ENCODE data around the gene CST3. TPM values are rescaled to one million over a fixed set of nuclear protein-coding genes. Genes with fewer than 3 reads are reported as not detected.
A peak's percentile ranks its signal among the peaks of the same experiment; 100 is the strongest.
"Not testable (repeated sequence)": the region's sequence is repeated elsewhere in the genome, so short reads cannot be mapped to it uniquely, and the experiment has no call there.

CST3 gene, protein sequence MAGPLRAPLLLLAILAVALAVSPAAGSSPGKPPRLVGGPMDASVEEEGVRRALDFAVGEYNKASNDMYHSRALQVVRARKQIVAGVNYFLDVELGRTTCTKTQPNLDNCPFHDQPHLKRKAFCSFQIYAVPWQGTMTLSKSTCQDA
- 231 TPM for total RNA-seq
- polyA plus RNA-seq: 465 TPM
- long read RNA-seq, donor 1, transcript CST3-201 (3 exons, 873 nt): major isoform, 36 of 36 reads
- long read RNA-seq, donor 1, partial matches to known transcripts: 0 of 36 reads
- long read RNA-seq, donor 1, other reads (novel, unspliced or antisense): 0 of 36 reads
- long read RNA-seq, donor 2, transcript CST3-201 (3 exons, 873 nt): major isoform, 550 of 736 reads
- long read RNA-seq, donor 2, partial matches to known transcripts: 162 of 736 reads
- long read RNA-seq, donor 2, other reads (novel, unspliced or antisense): 24 of 736 reads
- long read RNA-seq, donor 3, transcript CST3-201 (3 exons, 873 nt): major isoform, 369 of 513 reads
- long read RNA-seq, donor 3, partial matches to known transcripts: 130 of 513 reads
- long read RNA-seq, donor 3, other reads (novel, unspliced or antisense): 13 of 513 reads
- long read RNA-seq, donor 4, transcript CST3-201 (3 exons, 873 nt): major isoform, 221 of 304 reads
- long read RNA-seq, donor 4, partial matches to known transcripts: 75 of 304 reads
- long read RNA-seq, donor 4, other reads (novel, unspliced or antisense): 8 of 304 reads
- long read RNA-seq, donor 5, transcript CST3-201 (3 exons, 873 nt): major isoform, 552 of 769 reads
- long read RNA-seq, donor 5, partial matches to known transcripts: 193 of 769 reads
- long read RNA-seq, donor 5, other reads (novel, unspliced or antisense): 24 of 769 reads
- long read RNA-seq, donor 6, transcript CST3-201 (3 exons, 873 nt): major isoform, 259 of 335 reads
- long read RNA-seq, donor 6, partial matches to known transcripts: 70 of 335 reads
- long read RNA-seq, donor 6, other reads (novel, unspliced or antisense): 5 of 335 reads
- long read RNA-seq, donor 7, transcript CST3-201 (3 exons, 873 nt): major isoform, 366 of 453 reads
- long read RNA-seq, donor 7, partial matches to known transcripts: 66 of 453 reads
- long read RNA-seq, donor 7, other reads (novel, unspliced or antisense): 19 of 453 reads
- long read RNA-seq, donor 8, transcript CST3-201 (3 exons, 873 nt): major isoform, 163 of 214 reads
- long read RNA-seq, donor 8, partial matches to known transcripts: 51 of 214 reads
- long read RNA-seq, donor 8, other reads (novel, unspliced or antisense): 0 of 214 reads
- long read RNA-seq, donor 9, transcript CST3-201 (3 exons, 873 nt): major isoform, 163 of 208 reads
- long read RNA-seq, donor 9, partial matches to known transcripts: 37 of 208 reads
- long read RNA-seq, donor 9, other reads (novel, unspliced or antisense): 8 of 208 reads
- long read RNA-seq, donor 10, transcript CST3-201 (3 exons, 873 nt): major isoform, 240 of 305 reads
- long read RNA-seq, donor 10, partial matches to known transcripts: 58 of 305 reads
- long read RNA-seq, donor 10, other reads (novel, unspliced or antisense): 7 of 305 reads

DNA sequence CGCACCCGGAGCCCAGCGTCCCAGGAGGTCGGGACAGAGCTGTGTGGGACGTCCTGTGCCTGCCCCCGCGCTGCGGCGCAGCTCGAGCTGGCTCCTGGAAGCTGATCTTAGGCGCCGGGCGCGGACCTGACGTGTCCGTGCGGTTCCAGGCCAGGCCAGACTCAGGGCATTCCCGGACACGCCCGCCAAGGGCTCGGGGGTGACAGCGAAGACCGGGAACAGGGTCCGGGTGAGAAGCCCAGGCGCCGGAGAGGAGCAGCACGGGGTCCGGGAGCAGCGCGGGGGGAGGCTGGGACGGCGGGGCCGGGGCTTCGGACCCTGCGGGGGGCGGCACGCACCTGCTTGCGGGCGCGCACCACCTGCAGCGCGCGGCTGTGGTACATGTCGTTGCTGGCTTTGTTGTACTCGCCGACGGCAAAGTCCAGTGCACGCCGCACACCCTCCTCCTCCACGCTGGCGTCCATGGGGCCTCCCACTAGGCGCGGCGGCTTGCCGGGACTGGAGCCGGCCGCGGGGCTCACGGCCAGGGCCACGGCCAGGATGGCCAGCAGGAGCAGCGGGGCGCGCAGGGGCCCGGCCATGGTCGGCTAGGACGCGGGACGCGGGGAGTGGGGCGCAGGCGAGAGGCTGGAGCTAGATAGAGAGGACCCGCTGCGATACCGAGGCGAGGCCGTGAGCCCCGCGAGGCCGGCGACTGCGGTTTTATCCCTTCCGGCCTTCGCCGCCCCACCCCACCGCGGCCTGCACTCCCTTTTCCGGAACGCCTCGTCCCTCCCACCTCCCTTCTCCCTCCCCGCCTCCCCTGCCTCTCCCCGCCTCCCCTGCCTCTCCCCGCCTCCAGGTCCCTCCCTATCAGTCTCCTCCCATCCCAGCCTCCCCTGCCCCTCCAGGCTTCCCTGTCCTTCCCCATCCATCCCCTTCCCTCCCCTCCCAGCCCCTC is at the start of gene CST3:
TSS of gene CST3 (minus strand) at position 674 of the 940 bp plus-strand sequence. CDS start at position 581, 93 bp downstream.
- 3% methylated on average over 91 of the region's 92 CpGs for WGBS
- Histone ChIP-seq H3K36me3 (ENCODE audit: control insufficient read depth in 2 of 2, insufficient read depth in 2 of 2, low read length in 1 of 2) (peaks cover 0 to 3% of the 10 kb centered on the region in 2 donors), H3K4me3 (ENCODE audit: low read length in 2 of 2) (peak within 1 kb of the TSS; percentile 51 to 68), H3K9me3 (ENCODE audit: control insufficient read depth in 2 of 2, insufficient read depth in 1 of 2, low read length in 1 of 2) (no peaks in the 10 kb centered on the region), H3K4me1 (ENCODE audit: control insufficient read depth in 2 of 2, insufficient read depth in 2 of 2, low read length in 2 of 2) (peaks cover 16 to 46% of the 10 kb centered on the region in 2 donors), H3K27me3 (ENCODE audit: control insufficient read depth in 2 of 2, insufficient read depth in 1 of 2, low read length in 1 of 2) (peaks cover 4 to 9% of the 10 kb centered on the region in 2 donors), H3K27ac (ENCODE audit: low read depth in 1 of 2, low read length in 1 of 2) (peak within 1 kb of the TSS in 1 of 2 donors; percentile 89)
- peak in 6 of 9 donors; percentile 19 to 65 (median 48) for DNase-seq (ENCODE audit: low read depth in 6 of 9, low spot score in 9 of 9)

DNA sequence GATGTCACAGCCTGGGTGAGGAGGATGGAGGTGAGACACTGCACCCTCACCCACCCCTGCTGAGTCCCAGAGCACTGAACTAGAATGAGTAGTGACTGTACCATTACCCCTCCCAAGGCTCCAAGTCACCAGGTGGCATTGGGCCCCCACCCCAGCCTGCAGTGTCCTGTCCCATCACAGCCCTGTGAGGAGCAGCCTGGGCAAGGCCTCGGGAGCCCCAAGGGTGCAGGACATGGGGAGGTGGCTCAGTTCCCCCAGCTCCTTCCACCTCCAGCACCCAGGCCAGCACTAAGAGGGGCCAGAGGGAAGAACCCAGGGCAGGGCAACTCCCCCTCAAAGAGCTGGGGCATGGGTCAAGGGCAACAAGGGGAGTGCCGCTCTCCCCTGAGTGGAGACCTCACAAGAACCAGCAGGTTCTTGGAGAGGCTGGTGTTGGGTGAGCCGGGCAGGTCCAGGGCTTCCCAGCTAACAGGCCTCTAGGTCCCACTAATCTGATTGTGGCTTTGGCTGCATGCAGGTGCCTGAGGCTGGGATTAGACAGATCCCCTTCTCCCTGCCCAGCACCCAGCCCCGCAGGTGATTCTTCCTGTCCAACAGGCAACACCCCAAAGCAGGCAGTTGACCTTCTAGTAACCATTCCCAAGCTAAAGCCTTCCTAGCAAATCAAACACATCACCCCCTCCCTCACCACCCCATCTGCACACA is 48.4 kb upstream of the CST3 start:
- Histone ChIP-seq H3K4me3 (ENCODE audit: low read length in 2 of 2) (no peak overlapping the region), H3K27me3 (ENCODE audit: control insufficient read depth in 2 of 2, insufficient read depth in 1 of 2, low read length in 1 of 2) (no peaks in the 10 kb centered on the region), H3K36me3 (ENCODE audit: control insufficient read depth in 2 of 2, insufficient read depth in 2 of 2, low read length in 1 of 2) (no peaks in the 10 kb centered on the region), H3K9me3 (ENCODE audit: control insufficient read depth in 2 of 2, insufficient read depth in 1 of 2, low read length in 1 of 2) (no peaks in the 10 kb centered on the region), H3K4me1 (ENCODE audit: control insufficient read depth in 2 of 2, insufficient read depth in 2 of 2, low read length in 2 of 2) (no peaks in the 10 kb centered on the region), H3K27ac (ENCODE audit: low read depth in 1 of 2, low read length in 1 of 2) (no peak overlapping the region)
- 93% methylated on average over 4 of the region's 4 CpGs for WGBS
- no peak for DNase-seq (ENCODE audit: low read depth in 6 of 9, low spot score in 9 of 9)

DNA sequence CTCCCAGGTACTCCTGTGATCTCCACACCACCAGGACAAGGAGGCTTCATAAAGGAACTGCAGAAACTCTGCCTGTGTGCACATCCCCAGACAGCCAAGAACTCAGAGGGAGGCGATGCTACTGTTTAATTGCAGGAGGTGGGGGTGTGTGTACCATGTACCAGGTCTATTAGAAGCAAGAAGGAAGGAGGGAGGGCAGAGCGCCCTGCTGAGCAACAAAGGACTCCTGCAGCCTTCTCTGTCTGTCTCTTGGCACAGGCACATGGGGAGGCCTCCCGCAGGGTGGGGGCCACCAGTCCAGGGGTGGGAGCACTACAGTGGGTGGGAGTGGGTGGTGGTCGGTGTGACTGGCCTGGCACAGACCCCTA is 47.8 kb upstream of the CST3 start:
- not testable (repeated sequence) for H3K27me3 ChIP-seq (ENCODE audit: control insufficient read depth in 2 of 2, insufficient read depth in 1 of 2, low read length in 1 of 2); H3K4me3 ChIP-seq (ENCODE audit: low read length in 2 of 2); DNase-seq (ENCODE audit: low read depth in 6 of 9, low spot score in 9 of 9); H3K36me3 ChIP-seq (ENCODE audit: control insufficient read depth in 2 of 2, insufficient read depth in 2 of 2, low read length in 1 of 2); H3K9me3 ChIP-seq (ENCODE audit: control insufficient read depth in 2 of 2, insufficient read depth in 1 of 2, low read length in 1 of 2); H3K4me1 ChIP-seq (ENCODE audit: control insufficient read depth in 2 of 2, insufficient read depth in 2 of 2, low read length in 2 of 2); H3K27ac ChIP-seq (ENCODE audit: low read depth in 1 of 2, low read length in 1 of 2)
- 94% methylated on average over 4 of the region's 4 CpGs for WGBS

DNA sequence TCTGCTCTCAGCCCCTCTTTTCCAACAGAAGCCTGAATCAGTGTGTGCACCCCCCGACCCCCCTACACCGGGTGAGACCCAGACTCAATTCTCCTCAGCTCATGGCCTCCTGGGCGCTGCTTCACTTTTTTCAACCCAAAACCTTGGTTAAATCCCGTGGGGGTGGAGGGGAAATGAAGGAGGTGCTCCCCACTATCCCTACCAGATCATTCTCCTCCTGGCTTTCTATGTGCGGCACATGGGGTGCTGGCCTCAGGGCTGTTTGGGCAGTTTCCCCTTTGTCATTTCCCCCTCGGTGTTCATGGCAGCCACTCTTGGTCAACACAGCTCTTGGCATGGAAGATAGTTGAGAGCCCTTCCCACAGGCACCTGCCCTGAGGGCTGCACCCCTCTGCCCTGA is 46.5 kb upstream of the CST3 start:
- Histone ChIP-seq H3K27me3 (ENCODE audit: control insufficient read depth in 2 of 2, insufficient read depth in 1 of 2, low read length in 1 of 2) (no peaks in the 10 kb centered on the region), H3K36me3 (ENCODE audit: control insufficient read depth in 2 of 2, insufficient read depth in 2 of 2, low read length in 1 of 2) (no peaks in the 10 kb centered on the region), H3K27ac (ENCODE audit: low read depth in 1 of 2, low read length in 1 of 2) (no peak overlapping the region), H3K4me1 (ENCODE audit: control insufficient read depth in 2 of 2, insufficient read depth in 2 of 2, low read length in 2 of 2) (no peaks in the 10 kb centered on the region), H3K9me3 (ENCODE audit: control insufficient read depth in 2 of 2, insufficient read depth in 1 of 2, low read length in 1 of 2) (no peaks in the 10 kb centered on the region), H3K4me3 (ENCODE audit: low read length in 2 of 2) (no peak overlapping the region)
- DNase-seq (ENCODE audit: low read depth in 6 of 9, low spot score in 9 of 9): no peak
- 92% methylated on average over 6 of the region's 6 CpGs for WGBS

DNA sequence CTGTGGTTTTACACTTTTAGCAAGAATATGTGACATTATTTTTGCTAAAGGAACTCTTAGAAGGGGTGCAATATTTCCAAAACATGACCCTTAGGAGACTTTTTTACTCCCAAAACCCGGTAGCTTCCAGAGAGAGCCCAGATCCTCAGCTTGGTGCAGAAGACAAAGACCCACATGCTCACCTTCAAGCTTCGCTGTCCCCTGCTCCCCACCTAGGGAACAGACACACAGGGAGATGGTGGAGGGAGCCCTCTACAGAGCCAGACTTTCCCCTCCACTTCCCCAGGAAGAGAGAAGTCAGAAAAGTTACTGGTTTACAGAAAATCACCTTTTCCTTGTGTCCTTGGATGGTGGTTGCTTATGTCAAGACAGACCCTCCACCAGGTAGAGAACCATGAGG is 46.1 kb upstream of the CST3 start:
- DNase-seq (ENCODE audit: low read depth in 6 of 9, low spot score in 9 of 9): no peak
- H3K4me1 ChIP-seq (ENCODE audit: control insufficient read depth in 2 of 2, insufficient read depth in 2 of 2, low read length in 2 of 2): no peaks in the 10 kb centered on the region
- H3K27ac ChIP-seq (ENCODE audit: low read depth in 1 of 2, low read length in 1 of 2): no peak overlapping the region
- H3K9me3 ChIP-seq (ENCODE audit: control insufficient read depth in 2 of 2, insufficient read depth in 1 of 2, low read length in 1 of 2): no peaks in the 10 kb centered on the region
- H3K36me3 ChIP-seq (ENCODE audit: control insufficient read depth in 2 of 2, insufficient read depth in 2 of 2, low read length in 1 of 2): no peaks in the 10 kb centered on the region
- 99% methylated on average over 2 of the region's 2 CpGs for WGBS
- no peaks in the 10 kb centered on the region for H3K27me3 ChIP-seq (ENCODE audit: control insufficient read depth in 2 of 2, insufficient read depth in 1 of 2, low read length in 1 of 2)
- H3K4me3 ChIP-seq (ENCODE audit: low read length in 2 of 2): no peak overlapping the region

DNA sequence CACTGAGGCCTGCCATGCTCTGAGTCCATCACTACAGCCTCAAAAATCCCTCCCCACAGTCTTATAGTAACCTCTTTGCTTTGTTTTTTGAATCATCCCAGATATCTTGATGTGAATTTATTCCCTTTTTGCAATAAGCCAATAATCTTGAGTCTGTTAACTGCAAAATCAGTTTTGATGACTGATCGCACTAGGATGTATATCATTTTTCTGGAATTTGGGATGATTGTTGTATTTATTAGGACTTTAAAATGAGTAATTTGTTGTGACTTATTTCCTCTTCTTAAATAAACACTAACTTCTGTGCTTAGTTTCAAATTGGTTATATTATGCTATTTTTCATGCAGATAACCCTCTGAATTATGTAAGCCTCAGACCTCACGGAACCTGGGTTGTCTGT is 45.5 kb upstream of the CST3 start:
- Histone ChIP-seq H3K4me1 (ENCODE audit: control insufficient read depth in 2 of 2, insufficient read depth in 2 of 2, low read length in 2 of 2) (no peaks in the 10 kb centered on the region), H3K4me3 (ENCODE audit: low read length in 2 of 2) (no peak overlapping the region), H3K27ac (ENCODE audit: low read depth in 1 of 2, low read length in 1 of 2) (no peak overlapping the region), H3K36me3 (ENCODE audit: control insufficient read depth in 2 of 2, insufficient read depth in 2 of 2, low read length in 1 of 2) (no peaks in the 10 kb centered on the region), H3K27me3 (ENCODE audit: control insufficient read depth in 2 of 2, insufficient read depth in 1 of 2, low read length in 1 of 2) (no peaks in the 10 kb centered on the region), H3K9me3 (ENCODE audit: control insufficient read depth in 2 of 2, insufficient read depth in 1 of 2, low read length in 1 of 2) (no peaks in the 10 kb centered on the region)
- no peak for DNase-seq (ENCODE audit: low read depth in 6 of 9, low spot score in 9 of 9)
- 97% methylated on average over 2 of the region's 2 CpGs for WGBS

DNA sequence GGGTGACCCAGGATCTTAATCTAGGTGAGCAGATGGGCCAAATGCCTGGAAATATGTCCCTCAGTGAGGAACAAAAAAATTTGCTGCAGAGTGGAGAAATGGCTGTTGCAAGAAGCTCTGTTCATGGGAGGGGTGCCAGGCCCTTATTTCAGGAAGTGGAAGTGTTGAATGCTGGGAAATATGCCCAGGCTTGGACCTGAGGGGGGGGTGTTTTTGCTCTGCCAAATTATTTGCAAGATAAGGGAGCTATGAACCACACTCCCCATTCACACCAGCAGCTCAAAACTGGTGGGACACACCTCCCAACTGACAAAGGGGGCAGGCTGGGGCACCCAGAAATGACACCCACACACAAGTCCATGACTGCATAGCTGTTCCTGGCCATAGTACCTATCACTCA is 42.4 kb upstream of the CST3 start:
- H3K4me1 ChIP-seq (ENCODE audit: control insufficient read depth in 2 of 2, insufficient read depth in 2 of 2, low read length in 2 of 2): no peaks in the 10 kb centered on the region
- H3K27ac ChIP-seq (ENCODE audit: low read depth in 1 of 2, low read length in 1 of 2): no peak overlapping the region
- no peak for DNase-seq (ENCODE audit: low read depth in 6 of 9, low spot score in 9 of 9)
- no peak overlapping the region for H3K4me3 ChIP-seq (ENCODE audit: low read length in 2 of 2)
- no peaks in the 10 kb centered on the region for H3K36me3 ChIP-seq (ENCODE audit: control insufficient read depth in 2 of 2, insufficient read depth in 2 of 2, low read length in 1 of 2)
- no peaks in the 10 kb centered on the region for H3K9me3 ChIP-seq (ENCODE audit: control insufficient read depth in 2 of 2, insufficient read depth in 1 of 2, low read length in 1 of 2)
- no peaks in the 10 kb centered on the region for H3K27me3 ChIP-seq (ENCODE audit: control insufficient read depth in 2 of 2, insufficient read depth in 1 of 2, low read length in 1 of 2)
